Upper lobe of right lung (tissue), 1 donor: ENCODE measurements around the gene ERFE. TPM values are rescaled to one million over a fixed set of nuclear protein-coding genes. Genes with fewer than 3 reads are reported as not detected.

Experiments
- ATAC-seq: fragments of 200-7000 bp; cut with Tn5 transposase; one replicate; pipeline ENCODE4 v1.9.1; 2020; ENCODE audit warnings: mild to moderate bottlenecking, moderate library complexity
- DNase-seq: peaks from one replicate; pipeline ENCODE4 v3.0.0-alpha.2; 2020
- H3K27ac ChIP-seq: fragments of 200-600 bp; one replicate; pipeline ENCODE4 v1.8.0; 2022
- H3K27me3 ChIP-seq: fragments of 200-600 bp; one replicate; pipeline ENCODE4 v1.8.0; 2022; ENCODE audit warnings: mild to moderate bottlenecking
- H3K36me3 ChIP-seq: fragments of 200-600 bp; one replicate; pipeline ENCODE4 v1.8.0; 2022
- H3K4me1 ChIP-seq: fragments of 200-600 bp; one replicate; pipeline ENCODE4 v1.8.0; 2022
- H3K4me3 ChIP-seq: fragments of 200-600 bp; one replicate; pipeline ENCODE4 v1.8.0; 2022; ENCODE audit warnings: mild to moderate bottlenecking
- H3K9me3 ChIP-seq: fragments of 200-600 bp; one replicate; pipeline ENCODE4 v1.8.0; 2022
- intact Hi-C: fragments of 100-400 bp; cut with DNase I; formaldehyde crosslinking; loops from one replicate; pipeline ENCODE4 v1.11.0; 2022
- total RNA-seq: library from RNA; stranded (reverse); fragmentation: NEBNext Ultra II Directional; extraction: Animal tissue kit (Norgen Biotek cat#: 25700); gene quantifications from one replicate; pipeline ENCODE4 v1.2.1, GENCODE V29; 2021
- TF ChIP-seq, protein P1 (sequence below): fragments of 200-600 bp; IDR thresholded peaks from one replicate; pipeline ENCODE4 v1.8.0; 2022; ENCODE audit warnings: antibody characterized with exemption
- donor health status: DM: no; HTN: yes; CAD: no; lungs with severe emphysema.

The ERFE gene
- total RNA-seq, 1 donor from 2014 or later = not detected

DNA sequence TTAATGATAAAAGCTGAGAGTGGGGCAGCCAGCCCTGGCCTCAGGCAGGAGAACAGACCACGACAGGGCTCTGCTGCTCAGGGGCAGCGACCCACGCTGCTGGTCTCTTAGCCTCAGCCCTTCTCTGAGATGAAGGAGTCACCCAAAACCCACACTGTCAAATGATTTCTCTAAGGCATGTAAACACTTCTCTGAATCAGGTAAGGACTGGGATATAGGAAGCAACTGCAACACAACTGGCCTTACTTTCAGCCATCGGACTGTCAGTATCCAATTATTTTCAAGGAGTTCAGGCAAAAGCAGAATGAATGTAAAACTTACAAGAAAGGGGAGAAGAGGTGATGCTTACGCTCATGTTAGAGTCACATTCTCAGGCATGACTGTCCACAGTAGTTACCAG lies 21.8 kb downstream of the ERFE start:
- Histone ChIP-seq H3K27me3 (no peaks in the 10 kb centered on the region), H3K9me3 (no peaks in the 10 kb centered on the region), H3K36me3 (peaks cover 97% of the 10 kb centered on the region), H3K4me1 (no peaks in the 10 kb centered on the region), H3K4me3 (no peak overlapping the region), H3K27ac (no peak overlapping the region)
- DNase-seq = no peak
- intact Hi-C loops = no loop called here
- no peak for ATAC-seq
- TF ChIP-seq, protein P1, sequence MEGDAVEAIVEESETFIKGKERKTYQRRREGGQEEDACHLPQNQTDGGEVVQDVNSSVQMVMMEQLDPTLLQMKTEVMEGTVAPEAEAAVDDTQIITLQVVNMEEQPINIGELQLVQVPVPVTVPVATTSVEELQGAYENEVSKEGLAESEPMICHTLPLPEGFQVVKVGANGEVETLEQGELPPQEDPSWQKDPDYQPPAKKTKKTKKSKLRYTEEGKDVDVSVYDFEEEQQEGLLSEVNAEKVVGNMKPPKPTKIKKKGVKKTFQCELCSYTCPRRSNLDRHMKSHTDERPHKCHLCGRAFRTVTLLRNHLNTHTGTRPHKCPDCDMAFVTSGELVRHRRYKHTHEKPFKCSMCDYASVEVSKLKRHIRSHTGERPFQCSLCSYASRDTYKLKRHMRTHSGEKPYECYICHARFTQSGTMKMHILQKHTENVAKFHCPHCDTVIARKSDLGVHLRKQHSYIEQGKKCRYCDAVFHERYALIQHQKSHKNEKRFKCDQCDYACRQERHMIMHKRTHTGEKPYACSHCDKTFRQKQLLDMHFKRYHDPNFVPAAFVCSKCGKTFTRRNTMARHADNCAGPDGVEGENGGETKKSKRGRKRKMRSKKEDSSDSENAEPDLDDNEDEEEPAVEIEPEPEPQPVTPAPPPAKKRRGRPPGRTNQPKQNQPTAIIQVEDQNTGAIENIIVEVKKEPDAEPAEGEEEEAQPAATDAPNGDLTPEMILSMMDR = no peak

DNA sequence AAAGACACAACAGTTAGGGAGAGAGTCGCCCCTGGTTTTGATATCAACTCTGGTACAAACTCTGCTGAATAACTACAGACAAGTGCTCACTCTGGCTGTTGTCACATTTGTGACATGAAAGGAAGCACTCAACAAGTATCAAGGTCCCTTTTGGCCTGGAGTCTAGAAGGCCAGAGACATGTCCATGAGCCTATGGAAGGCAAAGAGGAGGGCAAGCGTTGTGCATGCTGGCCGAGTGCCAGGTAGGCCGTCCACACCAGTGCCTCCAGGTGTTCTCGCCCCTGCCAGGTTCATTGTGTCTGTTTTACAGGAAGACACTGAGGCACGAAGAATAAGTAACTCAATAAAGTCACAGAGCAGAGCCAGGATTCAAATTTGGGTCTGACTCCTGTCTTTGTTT lies 23.6 kb downstream of the ERFE start:
- Histone ChIP-seq H3K27ac (no peak overlapping the region), H3K4me1 (no peaks in the 10 kb centered on the region)

GRCh38 chr2:238183821-238184220 lies 25.1 kb downstream of the ERFE start:
- H3K4me1 ChIP-seq = no peaks in the 10 kb centered on the region
- no peak overlapping the region for H3K4me3 ChIP-seq
- ATAC-seq (no peak), DNase-seq (no peak)
- H3K27me3 ChIP-seq = no peaks in the 10 kb centered on the region
- H3K27ac ChIP-seq = no peak overlapping the region
- no peaks in the 10 kb centered on the region for H3K9me3 ChIP-seq
- TF ChIP-seq, protein P1 = no peak
- H3K36me3 ChIP-seq = peaks cover 100% of the 10 kb centered on the region
- intact Hi-C loops = no loop called here

More for the DNA sequence above, 23.6 kb downstream of the ERFE start:
- DNase-seq (no peak), ATAC-seq (no peak)
- intact Hi-C loops = no loop called here
- no peak overlapping the region for H3K4me3 ChIP-seq
- H3K27me3 ChIP-seq = no peaks in the 10 kb centered on the region
- H3K36me3 ChIP-seq = peaks cover 100% of the 10 kb centered on the region
- TF ChIP-seq, protein P1 = no peak
- H3K9me3 ChIP-seq = no peaks in the 10 kb centered on the region

GRCh38 chr2:238187618-238188548 lies 29.1 kb downstream of the ERFE start:
- H3K4me3 ChIP-seq = no peak overlapping the region
- DNase-seq = no peak
- intact Hi-C loops = no loop called here
- ATAC-seq = no peak
- no peaks in the 10 kb centered on the region for H3K4me1 ChIP-seq
- peaks cover 100% of the 10 kb centered on the region for H3K36me3 ChIP-seq
- H3K9me3 ChIP-seq = no peaks in the 10 kb centered on the region
- H3K27ac ChIP-seq = no peak overlapping the region
- TF ChIP-seq, protein P1 = no peak
- no peaks in the 10 kb centered on the region for H3K27me3 ChIP-seq

DNA sequence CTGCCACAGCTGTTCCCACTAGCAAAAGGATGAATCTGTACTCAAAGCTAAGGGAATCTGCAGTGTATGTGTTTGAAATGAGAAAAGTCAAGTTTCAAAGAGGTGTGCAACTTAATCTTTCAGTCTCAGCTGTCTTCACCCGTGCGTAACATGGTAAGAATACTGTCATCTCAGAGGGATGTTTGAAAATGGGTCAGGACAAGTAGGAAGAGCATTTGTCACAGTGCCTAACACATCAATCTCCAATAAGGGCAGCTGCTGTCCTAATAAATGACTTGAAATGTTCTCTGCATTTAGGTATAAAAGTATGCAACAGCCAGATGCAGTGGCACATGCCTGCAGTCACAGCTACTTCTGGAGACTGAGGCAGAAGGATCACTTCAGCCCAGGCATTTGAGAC lies 31.7 kb downstream of the ERFE start:
- Histone ChIP-seq H3K36me3 (peaks cover 94% of the 10 kb centered on the region), H3K27me3 (no peaks in the 10 kb centered on the region), H3K4me1 (no peaks in the 10 kb centered on the region), H3K27ac (no peak overlapping the region), H3K4me3 (no peak overlapping the region), H3K9me3 (no peaks in the 10 kb centered on the region)
- DNase-seq = no peak
- TF ChIP-seq, protein P1 = no peak
- intact Hi-C loops = no loop called here
- no peak for ATAC-seq
